Thyroid gland (tissue), 4 donors: Measurements from ENCODE around the gene ST8SIA5. TPM values are rescaled to one million over a fixed set of nuclear protein-coding genes. Genes with fewer than 3 reads are reported as not detected.

ENCODE experiments used
- DNase-seq, 2 donors: peaks; one replicate each; pipeline ENCODE4 v3.0.0-alpha.2; 2019
- H3K27ac ChIP-seq, 3 donors: fragments of 200-600 bp; sonication (generic); 1 replicate in 2 of 3; 2 replicates in 1 of 3; pipeline ENCODE4 v1.5.1; 2016 to 2019; ENCODE audit warnings: mild to moderate bottlenecking in 1 of 3, moderate library complexity in 1 of 3
- H3K27me3 ChIP-seq: fragments of 200-600 bp; sonication (generic); one replicate; pipeline ENCODE4 v1.5.1; 2019
- H3K36me3 ChIP-seq, 2 donors: fragments of 200-600 bp; sonication (generic); one replicate each; pipeline ENCODE4 v1.5.1; 2016 to 2019
- H3K4me1 ChIP-seq, 2 donors: fragments of 200-600 bp; sonication (generic); one replicate each; pipeline ENCODE4 v1.5.1; 2017 to 2019
- H3K4me3 ChIP-seq, 3 donors: fragments of 200-600 bp; sonication (generic); replicated peaks in 1 of 3; 1 replicate in 2 of 3; 2 replicates in 1 of 3; pipeline ENCODE4 v1.5.1; 2016; ENCODE audit warnings: mild to moderate bottlenecking in 1 of 3
- H3K9me3 ChIP-seq: fragments of 200-600 bp; sonication (generic); one replicate; pipeline ENCODE4 v1.5.1; 2017
- POLR2A ChIP-seq, 2 donors: fragments of 450-650 bp; IDR thresholded peaks; one replicate each; pipeline ENCODE4 v1.6.1; 2017; ENCODE audit warnings: antibody characterized with exemption in 2 of 2, mild to moderate bottlenecking in 2 of 2, moderate library complexity in 1 of 2
- WGBS, 2 donors: methylation state at CpG; one replicate each; pipeline ENCODE4 v1.1.5; 2017; 5-methylcytosine and 5-hydroxymethylcytosine counted together
- intact Hi-C: fragments of 100-400 bp; cut with DNase I; formaldehyde crosslinking; loops from one replicate; pipeline ENCODE4 v1.15.1; 2023
- total RNA-seq, 4 donors: library from RNA; depleted of rRNA; stranded (reverse); fragments of >200 nt; gene quantifications; one replicate each; pipeline ENCODE4 v1.2.3, GENCODE V29; 2016
- TF ChIP-seq, protein P1 (sequence below), 6 experiments: fragments of 200-600 bp in 3 of 6; fragments of 450-650 bp in 3 of 6; sonication (generic) in 3 of 6; IDR thresholded peaks; one replicate each; pipeline ENCODE4 v1.5.1; 2016 to 2019; ENCODE audit warnings: antibody characterized with exemption in 6 of 6, mild to moderate bottlenecking in 2 of 6, inconsistent platforms in 1 of 6, moderate library complexity in 1 of 6

ST8SIA5 gene
- total RNA-seq, 4 donors from 2014 or later: 0.04 to 1.2 (median 0.24) TPM; not detected in 1

DNA sequence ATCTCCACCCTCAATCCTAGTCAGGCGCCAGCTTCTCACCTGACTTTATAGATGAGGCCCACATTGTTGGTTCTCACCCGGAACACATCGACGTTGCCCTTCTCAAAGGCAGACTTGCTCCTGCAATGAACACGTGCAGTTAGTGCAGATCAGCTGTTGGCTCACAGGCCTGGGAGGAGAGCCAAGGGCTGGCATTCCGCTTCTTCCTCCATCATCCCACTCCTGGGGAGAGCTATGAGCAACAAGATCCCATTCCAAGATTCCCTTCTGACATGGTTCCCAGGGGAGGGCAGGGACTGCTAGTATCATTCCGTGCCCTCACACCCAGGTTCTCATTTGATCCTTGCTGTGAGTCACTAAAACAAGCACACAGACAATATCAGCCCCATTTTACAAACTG is 114.9 kb downstream of the ST8SIA5 start:
- 83 to 94% methylated on average over 7 of the region's 7 CpGs for WGBS, 2 donors
- H3K9me3 ChIP-seq: no peaks in the 10 kb centered on the region
- DNase-seq: no peak
- no peaks in the 10 kb centered on the region for H3K27me3 ChIP-seq
- intact Hi-C loops: no loop called here
- no peaks in the 10 kb centered on the region for H3K4me1 ChIP-seq
- H3K27ac ChIP-seq: no peak overlapping the region
- H3K36me3 ChIP-seq: no peaks in the 10 kb centered on the region
- TF ChIP-seq POLR2A (IDR thresholded peaks at IDR 0.05): no peak
- TF ChIP-seq, protein P1, sequence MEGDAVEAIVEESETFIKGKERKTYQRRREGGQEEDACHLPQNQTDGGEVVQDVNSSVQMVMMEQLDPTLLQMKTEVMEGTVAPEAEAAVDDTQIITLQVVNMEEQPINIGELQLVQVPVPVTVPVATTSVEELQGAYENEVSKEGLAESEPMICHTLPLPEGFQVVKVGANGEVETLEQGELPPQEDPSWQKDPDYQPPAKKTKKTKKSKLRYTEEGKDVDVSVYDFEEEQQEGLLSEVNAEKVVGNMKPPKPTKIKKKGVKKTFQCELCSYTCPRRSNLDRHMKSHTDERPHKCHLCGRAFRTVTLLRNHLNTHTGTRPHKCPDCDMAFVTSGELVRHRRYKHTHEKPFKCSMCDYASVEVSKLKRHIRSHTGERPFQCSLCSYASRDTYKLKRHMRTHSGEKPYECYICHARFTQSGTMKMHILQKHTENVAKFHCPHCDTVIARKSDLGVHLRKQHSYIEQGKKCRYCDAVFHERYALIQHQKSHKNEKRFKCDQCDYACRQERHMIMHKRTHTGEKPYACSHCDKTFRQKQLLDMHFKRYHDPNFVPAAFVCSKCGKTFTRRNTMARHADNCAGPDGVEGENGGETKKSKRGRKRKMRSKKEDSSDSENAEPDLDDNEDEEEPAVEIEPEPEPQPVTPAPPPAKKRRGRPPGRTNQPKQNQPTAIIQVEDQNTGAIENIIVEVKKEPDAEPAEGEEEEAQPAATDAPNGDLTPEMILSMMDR (IDR thresholded peaks at IDR 0.05): no peak
- no peak overlapping the region for H3K4me3 ChIP-seq

DNA sequence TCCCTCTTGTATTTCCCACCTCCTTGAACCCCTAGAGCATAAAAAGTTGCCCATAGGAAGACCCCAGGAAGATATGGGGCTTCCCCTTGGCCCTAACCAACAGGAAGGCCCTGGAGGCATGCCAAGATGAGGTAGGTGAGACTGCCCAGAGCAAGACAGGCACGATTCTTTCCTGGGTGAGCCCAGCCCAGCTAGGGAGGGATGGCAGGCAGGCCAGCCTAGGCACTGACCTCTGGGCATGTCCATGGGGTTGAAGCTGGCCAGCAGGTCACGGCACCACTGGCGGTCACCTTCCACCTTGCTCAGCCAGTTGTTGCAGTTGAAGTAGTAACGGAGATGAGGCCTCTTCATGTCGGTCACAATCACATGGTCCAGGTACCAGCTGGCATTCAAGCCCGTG is 117.5 kb downstream of the ST8SIA5 start:
- Histone ChIP-seq H3K27me3 (no peaks in the 10 kb centered on the region), H3K4me1 (no peaks in the 10 kb centered on the region), H3K27ac (no peak overlapping the region), H3K9me3 (no peaks in the 10 kb centered on the region), H3K4me3 (no peak overlapping the region), H3K36me3 (no peaks in the 10 kb centered on the region)
- no peak for DNase-seq
- 64 to 85% methylated on average over 6 of the region's 6 CpGs for WGBS, 2 donors
- intact Hi-C loops: no loop called here
- TF ChIP-seq POLR2A (IDR thresholded peaks at IDR 0.05): no peak
- TF ChIP-seq, protein P1 (IDR thresholded peaks at IDR 0.05): no peak

DNA sequence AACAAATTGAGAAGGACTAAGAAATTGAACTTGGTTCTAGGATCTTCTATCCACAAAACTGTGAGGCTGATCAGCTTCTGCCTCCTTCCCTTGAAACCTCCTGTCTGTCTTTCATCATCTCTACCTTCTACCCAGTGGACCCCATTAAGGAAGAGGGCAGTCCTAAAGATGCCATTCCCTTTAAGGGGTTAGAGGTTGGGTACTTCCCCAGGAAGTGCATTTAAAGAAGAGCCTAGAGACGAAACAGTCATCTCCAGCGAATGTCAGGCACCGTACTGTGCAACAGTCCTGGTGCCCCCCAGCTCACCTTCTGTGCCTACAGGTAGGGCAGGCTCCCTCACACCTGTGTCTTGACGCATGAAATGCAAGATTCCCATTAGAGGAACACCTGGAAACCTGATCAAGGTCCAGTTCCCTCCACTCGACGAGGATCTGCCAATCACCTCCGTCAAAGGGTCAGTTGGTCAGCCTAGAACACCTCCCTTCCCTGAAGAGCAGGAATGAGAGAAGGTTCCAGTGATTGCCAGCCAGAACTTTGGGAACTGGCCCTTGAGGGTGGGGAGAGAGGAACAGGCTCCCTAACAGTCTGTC is 120.7 kb downstream of the ST8SIA5 start:
- Histone ChIP-seq H3K4me3 (no peak overlapping the region), H3K27me3 (no peaks in the 10 kb centered on the region), H3K27ac (no peak overlapping the region), H3K4me1 (no peaks in the 10 kb centered on the region), H3K36me3 (no peaks in the 10 kb centered on the region), H3K9me3 (no peaks in the 10 kb centered on the region)
- TF ChIP-seq, protein P1 (IDR thresholded peaks at IDR 0.05): no peak
- TF ChIP-seq POLR2A (IDR thresholded peaks at IDR 0.05): no peak
- intact Hi-C loops: no loop called here
- WGBS, 2 donors: 87 to 88% methylated on average over 7 of the region's 7 CpGs
- no peak for DNase-seq

DNA sequence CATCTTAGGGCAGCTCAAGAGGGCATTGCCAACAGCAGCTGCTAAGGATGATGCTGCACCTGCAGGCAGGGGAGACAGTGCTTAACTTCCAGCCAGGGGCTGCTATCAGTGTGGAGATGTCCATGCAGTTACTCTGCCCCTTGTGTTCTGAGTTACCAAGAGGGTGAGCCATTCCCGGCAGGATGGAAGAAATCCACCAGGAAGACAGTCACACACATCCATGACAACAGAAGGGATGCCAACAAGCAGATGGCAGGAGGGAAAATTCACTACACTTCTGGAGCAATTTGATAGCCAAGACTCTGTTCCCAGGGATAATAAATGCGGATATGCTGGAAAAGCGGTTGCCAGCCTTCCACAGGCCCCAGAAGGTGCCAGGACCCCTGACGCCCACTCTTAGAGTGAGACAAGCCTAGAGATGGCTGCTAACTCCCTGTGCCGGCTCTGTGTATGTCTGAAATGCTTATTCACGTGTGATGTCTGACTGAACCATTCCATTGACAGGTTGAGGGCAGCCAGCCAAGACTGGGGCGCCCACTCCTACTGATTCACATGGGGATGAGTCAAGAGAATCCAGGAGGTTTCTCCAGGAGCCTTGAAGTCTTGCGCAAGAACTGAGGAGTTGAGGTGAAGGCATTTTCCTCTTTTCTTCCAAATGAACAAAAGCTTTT is 124.3 kb downstream of the ST8SIA5 start:
- TF ChIP-seq POLR2A (IDR thresholded peaks at IDR 0.05): no peak
- TF ChIP-seq, protein P1 (IDR thresholded peaks at IDR 0.05): no peak
- no peak overlapping the region for H3K27ac ChIP-seq

DNA sequence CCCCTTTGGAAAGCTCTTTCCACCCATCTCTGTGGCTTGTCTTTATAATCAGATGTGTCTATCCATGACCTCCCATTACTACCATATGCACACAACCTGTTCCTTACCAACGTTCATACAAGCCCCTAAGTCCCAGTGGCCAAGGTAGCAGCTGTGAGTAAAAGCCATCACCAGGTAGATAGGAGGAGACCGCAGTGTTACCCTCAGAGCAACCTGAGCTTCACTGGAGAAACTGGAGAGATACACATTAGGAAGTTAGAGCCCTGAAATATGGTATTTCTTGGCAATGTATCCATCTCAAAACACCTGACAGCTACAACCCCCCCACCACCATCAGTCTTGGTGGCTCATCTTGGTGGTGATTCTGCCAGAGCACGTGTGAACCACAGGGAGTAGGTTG is 125.9 kb downstream of the ST8SIA5 start:
- no peak for DNase-seq
- WGBS, 2 donors: 86 to 88% methylated on average over 3 of the region's 3 CpGs
- no peak overlapping the region for H3K4me3 ChIP-seq
- H3K27me3 ChIP-seq: no peaks in the 10 kb centered on the region
- H3K9me3 ChIP-seq: no peaks in the 10 kb centered on the region
- intact Hi-C loops: no loop called here
- H3K36me3 ChIP-seq: no peaks in the 10 kb centered on the region
- H3K4me1 ChIP-seq: no peaks in the 10 kb centered on the region
- no peak overlapping the region for H3K27ac ChIP-seq
- TF ChIP-seq POLR2A (IDR thresholded peaks at IDR 0.05): no peak
- TF ChIP-seq, protein P1 (IDR thresholded peaks at IDR 0.05): no peak

More for the DNA sequence above, 124.3 kb downstream of the ST8SIA5 start:
- Histone ChIP-seq H3K9me3 (no peaks in the 10 kb centered on the region), H3K27me3 (no peaks in the 10 kb centered on the region), H3K4me3 (no peak overlapping the region), H3K4me1 (no peaks in the 10 kb centered on the region), H3K36me3 (no peaks in the 10 kb centered on the region)
- no peak for DNase-seq
- 82 to 91% methylated on average over 8 of the region's 8 CpGs for WGBS, 2 donors
- intact Hi-C loops: no loop called here
